Activated CD4-positive, alpha-beta T cell treated with anti-CD3 and anti-CD28 coated beads, Interleukin-2, Interleukin-4, amounts not matched to agents 100 ng/mL and 50 ng/mL, durations not matched to agents 16 hours and 8 hours (primary cell): Measurements from ENCODE around the gene SPON2.

Source experiments
- DNase-seq: peaks from one replicate; pipeline ENCODE4 v3.0.0-alpha.2; 2020; ENCODE audit warnings: low spot score

SPON2 gene

DNA sequence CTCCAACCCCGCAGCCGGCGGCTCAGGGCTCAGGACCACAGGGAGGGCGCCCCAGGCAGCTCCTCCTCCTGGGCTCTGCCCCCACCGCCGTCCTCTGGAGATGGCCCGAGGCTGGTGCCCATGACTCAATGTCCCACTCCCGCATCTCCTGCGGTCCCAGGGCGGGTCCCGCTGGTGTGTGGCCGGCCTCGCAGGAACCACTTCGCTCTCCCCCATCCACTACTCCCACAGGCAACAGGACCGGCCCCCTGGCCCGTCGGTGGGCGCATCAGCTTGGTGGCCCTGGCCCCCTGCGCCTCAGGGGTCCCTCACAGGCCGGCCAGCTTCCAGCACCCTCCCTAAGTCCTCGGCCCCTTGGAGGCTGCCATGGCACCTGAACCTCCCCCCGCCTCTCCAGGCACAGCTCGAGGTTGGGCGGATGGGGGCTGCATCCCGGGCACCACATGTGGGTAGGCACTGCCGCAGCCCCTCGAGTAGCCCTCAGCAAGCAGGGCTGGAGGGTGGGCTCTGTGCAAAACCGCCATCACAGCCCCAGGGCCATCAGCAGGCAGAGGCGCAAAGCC, 22.8 kb upstream of the SPON2 start:
- no peak for DNase-seq

GRCh38 chr4:1194010-1194900, 21.9 kb upstream of the SPON2 start:
- no peak for DNase-seq

GRCh38 chr4:1193206-1194009, 21.0 kb upstream of the SPON2 start:
- DNase-seq = no peak

- DNase-seq = no peak
Measured at GRCh38 chr4:1192493-1193205, 20.3 kb upstream of the SPON2 start.

DNA sequence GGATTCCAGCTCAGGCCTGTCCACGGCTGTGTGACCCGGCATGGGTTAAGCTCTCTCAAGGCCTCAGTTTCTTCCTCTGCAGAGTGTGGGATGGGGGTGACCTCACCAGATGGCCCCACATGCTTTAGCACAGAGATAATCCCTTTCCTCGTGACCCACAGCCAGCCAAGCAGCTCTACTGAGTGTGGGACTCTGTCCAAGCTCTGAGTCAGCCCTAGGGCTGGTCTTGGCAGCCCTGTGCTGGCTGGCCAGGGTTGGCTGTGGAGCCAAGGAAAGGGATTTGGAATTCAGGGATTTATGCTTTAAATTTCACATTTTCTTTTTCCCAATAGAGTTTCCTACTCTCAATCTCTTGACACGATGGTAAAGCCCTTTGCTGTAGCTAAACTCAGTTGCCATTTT, 19.7 kb upstream of the SPON2 start:
- DNase-seq = no peak

- no peak for DNase-seq
Measured at GRCh38 chr4:1191621-1192020, 19.2 kb upstream of the SPON2 start.

DNA sequence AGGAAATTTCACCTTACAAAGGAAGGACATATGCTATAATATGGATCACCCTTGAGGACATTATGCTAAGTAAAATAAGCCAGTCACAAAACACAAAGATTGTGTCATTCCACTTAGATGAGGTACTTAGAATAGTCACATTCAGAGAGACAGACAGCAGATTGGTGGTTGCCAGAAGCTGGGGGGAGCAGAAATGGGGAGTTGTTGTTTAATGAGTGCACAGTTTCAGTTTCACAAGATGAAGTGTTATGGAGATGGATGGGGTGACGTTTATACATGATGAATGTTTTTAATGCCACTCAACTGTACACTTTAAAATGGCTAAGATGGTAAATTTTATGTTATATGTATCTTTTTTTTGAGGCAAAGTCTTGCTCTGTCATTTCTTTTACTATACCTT, 14.8 kb upstream of the SPON2 start:
- DNase-seq = peak; percentile 52

DNA sequence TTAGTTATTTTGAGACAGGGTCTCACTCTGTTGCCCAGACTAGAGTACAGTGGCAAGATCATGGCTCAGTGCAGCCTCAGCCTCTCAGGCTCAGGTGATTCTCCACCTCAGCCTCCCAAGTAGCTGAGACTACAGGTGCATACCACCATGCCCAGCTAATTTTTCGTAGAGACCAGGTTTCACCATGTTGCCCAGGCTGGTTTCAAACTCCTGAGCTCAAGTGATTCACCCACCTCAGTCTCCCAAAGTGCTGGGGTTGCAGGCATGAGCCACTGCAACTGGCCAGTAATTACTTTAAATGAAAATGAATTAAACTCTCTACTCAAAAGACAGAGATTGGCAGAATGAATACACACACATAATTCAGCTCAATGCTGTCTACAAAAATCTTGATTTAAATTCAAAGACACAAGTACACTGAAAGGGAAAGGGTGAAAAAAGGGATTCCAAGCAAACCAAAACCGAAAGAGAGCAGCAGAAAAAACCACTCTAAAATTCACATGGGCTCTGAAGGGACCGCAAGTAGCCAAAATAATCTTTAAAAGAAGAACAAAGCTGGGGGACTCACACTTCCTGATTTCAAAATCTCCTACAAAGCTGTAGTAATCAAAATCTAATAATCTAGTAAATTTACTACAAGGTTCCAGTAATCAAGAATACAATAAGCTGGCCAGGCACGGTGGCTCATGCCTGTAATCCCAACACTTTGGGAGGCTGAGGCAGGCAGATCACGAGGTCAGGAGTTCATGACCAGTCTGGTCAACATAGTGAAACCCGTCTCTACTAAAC, 11.8 kb upstream of the SPON2 start:
- no peak for DNase-seq

GRCh38 chr4:1182313-1182712, 9.9 kb upstream of the SPON2 start:
- DNase-seq = no peak

- no peak for DNase-seq
Measured at GRCh38 chr4:1180663-1181062, 8.3 kb upstream of the SPON2 start.

DNA sequence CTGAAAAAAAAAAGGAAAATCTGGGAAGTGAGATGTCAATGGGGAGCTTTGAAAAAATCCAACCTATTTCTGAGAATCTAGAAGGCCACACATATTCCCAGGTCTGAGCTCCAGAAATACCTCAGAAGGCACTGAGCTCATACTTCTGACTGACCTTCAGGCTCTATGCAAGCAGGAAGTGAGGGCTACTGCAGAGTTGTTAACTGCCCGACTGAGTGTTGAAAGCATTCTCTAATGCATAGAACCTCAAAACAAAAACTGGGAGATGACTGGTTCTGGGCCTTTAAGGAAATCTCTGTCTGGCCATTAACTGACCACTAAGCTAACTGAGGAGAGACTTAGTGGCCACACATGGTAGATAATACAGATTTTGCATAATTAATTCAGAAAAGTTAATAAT, 7.6 kb upstream of the SPON2 start:
- no peak for DNase-seq

DNA sequence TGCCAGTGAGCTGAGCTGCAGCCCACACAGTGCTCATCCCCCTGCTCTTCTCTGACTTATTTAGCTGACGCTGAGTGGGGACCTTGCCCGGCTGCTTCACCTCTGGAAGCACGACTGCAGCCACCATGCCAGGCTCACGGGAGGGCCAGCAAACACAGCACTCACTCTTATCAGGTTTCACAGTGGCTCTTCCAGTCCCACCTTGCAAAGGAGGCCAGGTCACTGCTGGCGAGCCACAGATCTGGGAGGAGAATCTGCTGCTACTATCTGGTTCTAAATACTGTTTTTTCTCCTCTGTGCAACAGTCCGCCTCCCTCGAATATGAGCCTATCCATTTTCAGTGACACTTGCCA, 6.7 kb upstream of the SPON2 start:
- no peak for DNase-seq

DNA sequence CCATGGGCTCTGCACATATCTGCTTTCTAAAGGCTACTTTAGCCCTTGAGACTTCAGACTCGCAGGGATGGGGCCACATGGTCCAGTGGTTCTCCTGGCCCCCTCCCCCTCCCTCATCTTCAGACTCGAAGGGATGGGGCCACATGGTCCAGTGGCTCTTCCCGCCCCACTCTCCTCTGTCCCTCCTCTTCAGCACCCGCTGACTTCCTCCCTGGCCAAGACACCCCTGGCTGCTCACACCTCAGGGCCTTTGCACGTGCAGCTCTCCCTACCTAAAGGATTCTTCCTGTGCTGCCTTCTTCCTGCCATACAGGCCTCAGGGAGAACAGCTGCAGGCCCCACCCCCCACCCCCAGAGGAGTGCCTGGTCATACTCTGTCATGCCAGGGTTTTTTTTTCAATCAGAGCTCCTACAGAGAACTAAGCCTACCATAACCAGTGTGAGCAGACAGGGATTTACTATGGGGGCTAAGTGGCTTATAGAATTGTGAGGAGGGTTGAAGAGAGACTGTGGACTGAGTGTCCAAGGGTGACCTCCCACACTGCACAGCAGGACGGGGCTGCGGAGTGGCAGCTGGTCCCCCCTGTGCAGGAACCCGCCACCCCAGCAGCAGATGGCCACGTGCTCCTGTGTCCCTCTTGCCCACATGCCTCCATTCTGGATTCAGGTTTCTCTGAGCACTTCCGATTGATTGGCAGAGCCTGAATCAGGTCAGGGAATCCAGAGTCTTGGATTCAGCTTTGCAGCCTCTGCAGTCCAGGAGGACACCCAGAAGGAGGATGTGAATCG, 6.1 kb upstream of the SPON2 start:
- DNase-seq = no peak

- DNase-seq = no peak
Measured at GRCh38 chr4:1177274-1178141, 5.1 kb upstream of the SPON2 start.

- DNase-seq = no peak
Measured at GRCh38 chr4:1176398-1177273, 4.3 kb upstream of the SPON2 start.

GRCh38 chr4:1175635-1176229, 3.3 kb upstream of the SPON2 start:
- no peak for DNase-seq

- DNase-seq = no peak
Measured at GRCh38 chr4:1174941-1175634, 2.7 kb upstream of the SPON2 start.
